PFSK-1 (cell line): Measurements from ENCODE around the gene COL18A1.

ENCODE experiments used
- FOXP2 ChIP-seq: optimal IDR thresholded peaks from 2 replicates; pipeline ENCODE3; 2011; ENCODE audit warnings: borderline replicate concordance, control low read depth, inconsistent platforms; ENCODE audit not compliant: insufficient read depth; ENCODE audit errors: extremely low read length, extremely low read depth
- POLR2AphosphoS5 ChIP-seq: IDR thresholded peaks from 2 replicates; pipeline ENCODE4 v1.6.1; 2012; ENCODE audit warnings: low read depth, mild to moderate bottlenecking, control low read depth, low read length, moderate library complexity
- REST ChIP-seq, 2 experiments: IDR thresholded peaks; 2 replicates each; pipeline versions ENCODE4 v1.6.1 to v1.8.0; 2011 to 2012; ENCODE audit warnings: low read depth in 2 of 2, low read length in 2 of 2, control low read depth in 1 of 2, inconsistent platforms in 1 of 2, mild to moderate bottlenecking in 1 of 2, moderate library complexity in 1 of 2; ENCODE audit not compliant: insufficient read depth in 1 of 2
- SIN3A ChIP-seq: IDR thresholded peaks from 2 replicates; pipeline ENCODE4 v1.6.1; 2012; ENCODE audit warnings: mild to moderate bottlenecking, low read length, moderate library complexity, borderline replicate concordance; ENCODE audit not compliant: insufficient read depth
- TAF1 ChIP-seq: IDR thresholded peaks from 2 replicates; pipeline ENCODE4 v1.6.1; 2012; ENCODE audit warnings: low read length, control low read depth, borderline replicate concordance; ENCODE audit not compliant: insufficient read depth

The COL18A1 gene

GRCh38 chr21:45545236-45545570 is 140.2 kb downstream of the COL18A1 start:
- TF ChIP-seq TAF1 (no peak), POLR2AphosphoS5 (no peak), FOXP2 (no peak), SIN3A (no peak), REST (IDR thresholded peaks at IDR 0.05; ENCODE audit: insufficient read depth in 1 of 2, low read depth in 2 of 2, low read length in 2 of 2) (no peak)

GRCh38 chr21:45545691-45546531 is 140.9 kb downstream of the COL18A1 start:
- TF ChIP-seq POLR2AphosphoS5 (no peak), TAF1 (no peak), SIN3A (no peak), REST (IDR thresholded peaks at IDR 0.05; ENCODE audit: insufficient read depth in 1 of 2, low read depth in 2 of 2, low read length in 2 of 2) (no peak), FOXP2 (no peak)

DNA sequence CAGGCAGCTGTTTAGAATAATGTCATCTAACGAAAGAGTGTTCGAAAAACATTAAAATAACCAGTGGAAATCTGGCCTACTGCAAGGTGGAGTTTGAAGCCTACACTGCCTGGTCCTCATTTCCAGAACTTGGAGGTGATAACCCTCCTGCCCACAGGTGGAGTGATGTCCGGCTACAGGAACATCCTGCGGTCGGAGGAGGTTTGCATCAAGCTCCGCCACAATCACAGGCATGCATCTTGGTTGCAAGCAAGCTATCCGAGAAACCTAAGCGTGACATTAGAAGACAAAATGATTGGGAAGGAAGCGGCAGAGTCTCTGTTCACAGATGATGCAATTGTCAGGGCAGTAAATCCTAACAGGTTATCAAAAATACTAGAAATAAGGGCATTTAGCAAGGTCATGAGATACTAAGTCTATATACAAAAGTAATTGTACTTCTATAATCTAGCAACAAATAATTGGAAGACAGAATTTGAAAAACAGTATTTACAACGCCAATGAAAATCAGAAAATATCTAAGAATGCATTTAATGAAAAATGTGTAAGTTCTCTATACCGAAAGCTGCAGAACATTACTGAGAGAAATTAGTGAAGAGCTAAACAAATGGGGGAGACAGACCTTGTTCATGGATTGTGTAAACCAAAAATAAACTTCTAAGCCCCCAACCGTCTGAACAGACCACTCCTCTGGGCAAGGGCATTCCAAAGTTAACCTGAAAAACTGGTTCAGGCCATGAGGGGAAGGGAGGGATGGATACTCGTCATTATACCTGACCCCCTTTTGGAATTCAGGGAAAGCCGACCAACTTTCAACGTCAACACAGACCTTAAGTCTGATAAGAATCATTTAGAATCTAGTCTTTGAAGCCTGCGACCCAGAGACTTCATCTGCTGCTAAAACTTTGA is 141.9 kb downstream of the COL18A1 start:
- TF ChIP-seq REST (IDR thresholded peaks at IDR 0.05; ENCODE audit: insufficient read depth in 1 of 2, low read depth in 2 of 2, low read length in 2 of 2) (no peak), POLR2AphosphoS5 (no peak), SIN3A (no peak), FOXP2 (no peak), TAF1 (no peak)

DNA sequence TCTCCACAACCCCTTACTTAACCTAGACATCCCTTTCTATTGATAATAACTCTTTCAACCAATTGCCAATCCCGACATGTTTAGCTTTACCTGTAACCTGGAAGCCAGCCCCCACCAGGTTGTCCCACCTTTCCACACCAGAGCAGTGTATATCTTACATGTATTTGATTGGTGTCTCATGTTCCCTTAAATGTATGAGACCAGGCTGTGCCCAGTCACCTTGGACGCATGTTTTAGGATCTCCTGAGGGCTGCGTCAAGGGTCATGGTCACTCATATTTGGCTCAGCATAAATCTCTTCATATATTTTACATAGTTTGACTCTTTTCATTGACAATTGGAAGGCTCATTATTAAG is 142.6 kb downstream of the COL18A1 start:
- TF ChIP-seq TAF1 (no peak), FOXP2 (no peak), POLR2AphosphoS5 (no peak), SIN3A (no peak), REST (IDR thresholded peaks at IDR 0.05; ENCODE audit: insufficient read depth in 1 of 2, low read depth in 2 of 2, low read length in 2 of 2) (no peak)
